Activated CD4-positive, alpha-beta memory T cell treated with anti-CD3 and anti-CD28 coated beads, Interleukin-2, amount 10 ng/mL, durations not matched to agents 7 days and 5 days (primary cell): Measurements from ENCODE around the gene PROCR. TPM values are rescaled to one million over a fixed set of nuclear protein-coding genes. Genes with fewer than 3 reads are reported as not detected.
"Not testable (repeated sequence)": the region's sequence is repeated elsewhere in the genome, so short reads cannot be mapped to it uniquely, and the experiment has no call there.

ENCODE experiments used
- CTCF ChIA-PET: fragments of 350-600 bp; sonication (Branson Sonifier 250); formaldehyde crosslinking; loops from one replicate; lab custom pipeline; 2021; ENCODE audit warnings: antibody characterized with exemption, inconsistent platforms; lab: Charles Lee
- POLR2A ChIA-PET: fragments of 350-600 bp; sonication (Branson Sonifier 250); formaldehyde crosslinking; loops from one replicate; lab custom pipeline; 2021; ENCODE audit warnings: antibody characterized with exemption; lab: Charles Lee
- DNase-seq: peaks from one replicate; pipeline ENCODE4 v3.0.0-alpha.2; 2020
- H3K27ac Mint-ChIP-seq: one replicate; pipeline ENCODE4 v1.8.0; 2021; ENCODE audit warnings: mild to moderate bottlenecking, mixed read lengths
- H3K27me3 Mint-ChIP-seq: one replicate; pipeline ENCODE4 v1.8.0; 2021; ENCODE audit warnings: mixed read lengths
- H3K36me3 Mint-ChIP-seq: one replicate; pipeline ENCODE4 v1.8.0; 2021; ENCODE audit warnings: low read depth, mixed read lengths
- H3K4me1 Mint-ChIP-seq: one replicate; pipeline ENCODE4 v1.8.0; 2021; ENCODE audit warnings: mixed read lengths
- H3K4me3 Mint-ChIP-seq: one replicate; pipeline ENCODE4 v1.8.0; 2021; ENCODE audit warnings: mild to moderate bottlenecking, mixed read lengths
- H3K9me3 Mint-ChIP-seq: one replicate; pipeline ENCODE4 v1.8.0; 2021; ENCODE audit warnings: mixed read lengths
- total RNA-seq, 2 experiments: library from RNA; stranded (reverse); gene quantifications; one replicate each; pipeline ENCODE4 v1.2.3, GENCODE V29; 2021

Gene PROCR
- total RNA-seq, 2 experiments from 2014 or later: 0.88 to 0.95 TPM

DNA sequence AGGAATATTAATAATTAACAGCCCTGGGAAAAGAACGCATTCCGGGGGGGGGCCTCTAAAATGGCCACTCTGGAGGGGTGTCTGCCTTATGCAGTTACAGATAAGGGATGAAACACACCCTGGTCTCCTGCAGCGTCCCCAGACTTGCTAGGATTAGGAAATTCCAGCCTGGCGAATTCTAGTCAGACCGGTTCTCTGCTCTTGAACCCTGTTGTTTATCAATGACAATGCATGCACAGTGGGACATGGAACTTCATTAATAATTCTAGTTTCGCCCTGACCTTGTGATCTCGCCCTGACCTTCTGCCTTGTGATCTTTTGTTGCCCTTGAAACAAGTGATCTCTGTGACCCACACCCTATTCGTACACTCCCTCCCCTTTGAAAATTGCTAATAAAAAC lies 17.4 kb downstream of the PROCR start:
- DNase-seq, H3K27ac Mint-ChIP-seq, POLR2A ChIA-PET, H3K36me3 Mint-ChIP-seq, H3K4me1 Mint-ChIP-seq, H3K4me3 Mint-ChIP-seq, CTCF ChIA-PET, H3K9me3 Mint-ChIP-seq, H3K27me3 Mint-ChIP-seq: not testable (repeated sequence)

DNA sequence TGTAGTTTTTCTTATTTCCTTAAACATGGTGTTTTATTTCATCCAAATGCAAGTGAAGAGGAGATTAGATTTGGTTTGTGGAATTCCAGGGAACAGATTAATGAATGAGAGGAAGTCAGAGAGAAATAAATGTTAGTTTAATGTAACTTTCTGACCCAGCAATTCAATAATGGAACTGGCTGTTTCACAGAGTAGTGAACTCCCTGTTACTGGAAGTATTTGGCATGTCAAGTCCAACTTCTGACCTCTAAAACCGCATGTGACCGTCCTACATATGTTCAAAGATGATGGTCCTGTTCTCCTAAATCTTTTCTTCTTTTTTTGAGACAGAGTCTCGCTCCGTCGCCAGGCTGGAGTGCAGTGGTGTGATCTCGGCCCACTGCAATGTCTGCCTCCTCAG lies 18.7 kb downstream of the PROCR start:
- ChIA-PET CTCF (no interaction called here), POLR2A (no interaction called here)
- Mint-ChIP-seq H3K4me1 (no peaks in the 10 kb centered on the region), H3K4me3 (no peak overlapping the region), H3K27ac (no peak overlapping the region), H3K27me3 (no peaks in the 10 kb centered on the region), H3K36me3 (peaks cover 2% of the 10 kb centered on the region), H3K9me3 (peaks cover 6% of the 10 kb centered on the region)
- DNase-seq: no peak

DNA sequence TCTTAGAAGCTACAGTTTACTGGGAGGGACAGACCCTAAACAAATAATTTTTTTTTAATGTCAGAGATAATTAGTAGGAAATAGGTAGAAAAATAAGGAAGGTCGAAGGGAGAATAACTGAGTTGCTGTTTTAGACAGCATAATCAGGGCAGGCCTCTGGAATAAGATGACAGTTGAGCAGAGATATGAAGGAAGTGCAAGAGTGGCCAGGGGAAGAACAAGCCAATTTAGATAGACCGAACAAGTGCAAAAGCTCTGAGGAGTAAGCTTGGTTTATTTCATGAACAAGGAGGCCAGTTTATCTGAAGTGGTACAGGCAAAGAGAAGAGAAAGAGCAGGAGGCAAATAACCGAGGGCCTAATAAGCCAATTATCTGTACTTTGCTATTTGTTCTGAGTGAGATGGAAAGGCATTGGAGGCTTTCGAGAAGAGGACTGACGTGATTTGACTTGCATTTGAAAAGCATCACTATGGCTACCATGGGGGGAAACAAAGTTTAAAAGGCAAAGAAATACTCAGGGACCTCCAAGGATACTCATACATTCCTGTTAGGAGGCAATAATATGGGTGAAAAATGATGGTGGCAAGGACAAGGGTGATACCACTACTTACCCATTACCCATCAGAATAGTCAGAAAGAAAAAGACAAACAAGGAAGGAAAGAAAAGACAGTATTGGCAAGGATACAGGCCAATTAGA lies 19.7 kb downstream of the PROCR start:
- Mint-ChIP-seq H3K4me1 (no peaks in the 10 kb centered on the region), H3K9me3 (peaks cover 11% of the 10 kb centered on the region), H3K4me3 (no peak overlapping the region), H3K27ac (no peak overlapping the region), H3K36me3 (peaks cover 6% of the 10 kb centered on the region), H3K27me3 (no peaks in the 10 kb centered on the region)
- CTCF ChIA-PET: interaction anchor here (1.3 kb wide), 1 partner anchor 46 kb away, joined by 4 read pairs; no protein-coding TSS in a partner anchor
- POLR2A ChIA-PET: no interaction called here
- DNase-seq: no peak

DNA sequence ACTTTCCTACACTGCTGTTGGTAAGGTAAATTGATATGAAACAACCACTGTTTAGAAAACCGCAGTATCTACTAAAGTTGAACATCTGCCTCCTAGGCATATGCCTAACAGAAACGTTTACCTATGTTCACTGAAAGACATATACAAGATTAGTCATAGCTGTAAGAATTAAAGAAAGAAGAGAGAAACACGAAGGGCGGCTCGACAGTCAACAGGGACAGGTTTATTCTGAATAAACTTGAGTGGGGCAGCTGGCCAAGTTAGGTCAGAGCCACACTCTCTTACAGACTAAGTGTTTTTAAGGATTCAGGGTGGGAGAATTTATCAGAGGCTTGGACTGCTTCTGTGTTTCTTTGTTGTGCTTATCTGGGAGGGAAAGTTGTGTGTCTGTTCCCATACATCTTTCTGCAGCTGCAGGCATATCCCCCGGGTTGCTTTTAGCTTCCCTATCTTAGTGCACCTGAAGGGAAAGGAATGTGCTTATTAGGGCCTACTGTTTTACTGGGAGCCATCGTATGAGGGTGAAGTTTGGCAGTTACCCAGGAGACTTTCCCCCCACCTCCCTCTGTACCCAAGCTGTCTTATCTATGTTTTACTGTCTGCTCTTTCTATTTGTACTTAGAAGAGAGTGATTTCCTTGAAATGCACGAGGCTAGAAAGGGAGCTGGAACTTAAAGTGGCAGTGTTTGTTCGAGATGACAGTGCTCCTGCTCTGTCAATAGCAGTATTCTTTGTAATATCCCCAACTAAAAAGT lies 20.4 kb downstream of the PROCR start:
- ChIA-PET POLR2A (no interaction called here), CTCF (interaction anchor here (0.6 to 1.3 kb wide), 2 partner anchors 47 to 96 kb away, joined by 4 read pairs; no protein-coding TSS in a partner anchor)
- Mint-ChIP-seq H3K9me3 (peaks cover 12% of the 10 kb centered on the region), H3K4me1 (no peaks in the 10 kb centered on the region), H3K4me3 (no peak overlapping the region), H3K27me3 (no peaks in the 10 kb centered on the region), H3K36me3 (peaks cover 12% of the 10 kb centered on the region), H3K27ac (no peak overlapping the region)
- no peak for DNase-seq

DNA sequence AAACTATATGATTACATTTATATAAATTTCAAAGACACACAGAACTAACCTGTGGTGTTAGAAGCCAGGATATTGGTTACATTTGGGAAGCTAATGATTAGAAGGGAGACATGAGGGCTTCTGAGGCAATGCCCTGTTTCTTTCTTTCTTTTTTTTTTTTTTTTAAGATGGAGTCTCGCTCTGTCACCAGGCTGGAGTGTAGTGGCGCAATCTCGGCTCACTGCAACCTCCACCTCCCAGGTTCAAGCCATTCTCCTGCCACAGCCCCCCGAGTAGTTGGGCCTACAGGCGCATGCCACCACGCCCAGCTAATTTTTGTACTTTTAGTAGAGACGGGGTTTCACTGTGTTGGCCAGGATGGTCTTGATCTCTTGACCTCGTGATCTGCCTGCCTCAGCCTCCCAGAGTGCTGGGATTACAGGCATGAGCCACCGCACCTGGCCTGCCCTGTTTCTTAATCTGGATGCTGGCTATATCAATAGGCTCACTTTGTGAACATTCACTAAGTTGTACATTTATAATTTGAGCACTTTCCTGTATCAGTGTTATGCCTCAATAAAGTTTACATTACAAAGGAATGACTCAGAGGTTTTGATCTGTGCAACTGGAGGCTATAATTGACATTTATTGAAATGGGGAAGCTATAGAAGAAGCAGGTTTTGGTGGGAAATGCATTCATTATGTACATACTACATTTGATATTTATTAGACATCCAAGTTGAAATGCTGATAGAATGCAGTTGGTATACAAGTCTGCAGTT lies 21.3 kb downstream of the PROCR start:
- peaks cover 13% of the 10 kb centered on the region for H3K36me3 Mint-ChIP-seq
- not testable (repeated sequence) for H3K4me1 Mint-ChIP-seq, H3K27ac Mint-ChIP-seq, H3K4me3 Mint-ChIP-seq, DNase-seq, H3K27me3 Mint-ChIP-seq
- CTCF ChIA-PET: interaction anchor here (0.6 to 1.3 kb wide), 2 partner anchors 48 to 97 kb away, joined by 4 read pairs; no protein-coding TSS in a partner anchor
- POLR2A ChIA-PET: interaction anchor here (1.3 kb wide), 1 partner anchor 46 kb away, joined by 4 read pairs; the partner anchor contains the start of gene EDEM2
- H3K9me3 Mint-ChIP-seq: peaks cover 13% of the 10 kb centered on the region

DNA sequence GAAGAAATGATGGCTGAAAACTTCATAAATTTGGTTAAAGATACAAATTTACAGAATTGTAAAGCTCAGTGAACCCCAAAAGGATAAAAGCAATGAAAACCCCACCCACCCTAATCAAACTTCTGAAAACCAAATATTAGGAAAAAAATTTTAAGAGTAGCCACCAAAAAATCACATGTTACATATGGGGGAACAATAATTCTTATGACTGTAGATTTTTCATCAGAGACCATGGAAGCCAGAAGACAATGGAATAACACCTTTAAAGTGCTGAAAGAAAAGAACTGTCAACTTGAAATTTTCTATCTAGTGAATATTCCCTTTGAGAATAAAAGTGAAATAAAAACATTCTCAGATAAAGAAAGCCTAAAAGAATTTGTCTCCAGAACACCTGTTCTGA lies 24.4 kb downstream of the PROCR start:
- peaks cover 22% of the 10 kb centered on the region for H3K9me3 Mint-ChIP-seq
- POLR2A ChIA-PET: no interaction called here
- no peak overlapping the region for H3K4me3 Mint-ChIP-seq
- no peak for DNase-seq
- H3K27ac Mint-ChIP-seq: no peak overlapping the region
- H3K27me3 Mint-ChIP-seq: no peaks in the 10 kb centered on the region
- H3K36me3 Mint-ChIP-seq: peaks cover 15% of the 10 kb centered on the region
- no peaks in the 10 kb centered on the region for H3K4me1 Mint-ChIP-seq
- CTCF ChIA-PET: no interaction called here

DNA sequence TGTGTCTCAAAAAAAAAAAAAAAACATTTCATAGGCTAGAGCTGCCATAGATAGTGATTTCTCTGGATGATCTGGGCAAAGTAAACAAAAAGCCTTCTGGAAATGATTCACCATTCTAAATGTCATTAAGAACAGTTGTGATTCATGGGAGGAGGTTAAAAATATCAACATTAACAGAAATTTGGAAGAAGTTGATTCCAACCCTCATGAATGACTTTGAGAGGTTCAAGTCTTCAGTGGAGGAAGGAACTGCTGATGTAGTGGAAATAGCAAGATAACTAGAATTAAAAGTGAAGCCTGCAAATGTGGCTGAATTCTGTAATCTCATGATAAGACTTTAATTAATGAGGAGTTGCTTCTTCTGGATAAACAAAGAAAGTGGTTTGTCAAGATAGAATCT lies 27.9 kb downstream of the PROCR start:
- H3K9me3 Mint-ChIP-seq: peaks cover 20% of the 10 kb centered on the region
- H3K27me3 Mint-ChIP-seq: no peaks in the 10 kb centered on the region
- H3K27ac Mint-ChIP-seq: no peak overlapping the region
- POLR2A ChIA-PET: no interaction called here
- no peak overlapping the region for H3K4me3 Mint-ChIP-seq
- DNase-seq: no peak
- peaks cover 15% of the 10 kb centered on the region for H3K36me3 Mint-ChIP-seq
- CTCF ChIA-PET: no interaction called here
- no peaks in the 10 kb centered on the region for H3K4me1 Mint-ChIP-seq

DNA sequence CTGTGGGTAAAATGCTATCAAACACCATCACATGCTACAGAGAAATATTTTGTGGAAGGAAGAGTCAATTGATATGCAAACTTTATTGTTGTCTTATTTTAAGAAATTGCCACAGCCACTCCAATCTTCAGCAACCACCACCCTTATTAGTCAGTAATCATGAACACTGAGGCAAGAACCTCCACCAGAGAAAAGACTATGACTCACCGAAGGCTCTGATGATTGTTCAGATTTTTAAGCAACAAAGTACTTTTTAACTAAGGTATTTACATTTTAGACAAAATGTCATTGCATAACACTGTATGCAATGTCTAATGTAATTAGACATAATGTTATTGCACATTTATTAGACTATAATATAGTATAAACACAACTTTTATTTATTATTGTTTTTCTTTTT lies 28.4 kb downstream of the PROCR start:
- CTCF ChIA-PET: no interaction called here

DNA sequence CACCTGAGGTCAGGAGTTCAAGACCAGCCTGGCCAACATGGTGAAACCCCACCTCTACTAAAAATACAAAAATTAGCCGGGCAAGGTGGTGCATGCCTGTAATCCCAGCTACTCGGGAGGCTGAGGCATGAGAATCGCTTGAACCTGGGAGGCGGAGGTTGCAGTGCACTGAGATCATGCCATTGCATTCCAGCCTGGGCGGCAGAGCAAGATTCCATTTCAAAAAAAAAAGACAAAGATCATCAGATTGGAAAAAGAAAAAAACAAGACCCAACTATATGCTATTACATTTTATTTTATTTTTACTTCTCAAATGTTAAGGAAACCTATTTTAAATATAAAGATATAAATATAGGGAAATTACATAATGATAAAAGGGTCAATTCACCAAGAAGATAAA lies 29.6 kb downstream of the PROCR start:
- H3K27ac Mint-ChIP-seq, DNase-seq, H3K4me3 Mint-ChIP-seq, POLR2A ChIA-PET, CTCF ChIA-PET, H3K4me1 Mint-ChIP-seq, H3K27me3 Mint-ChIP-seq: not testable (repeated sequence)
- Mint-ChIP-seq H3K36me3 (peaks cover 10% of the 10 kb centered on the region), H3K9me3 (peaks cover 12% of the 10 kb centered on the region)

More for the DNA sequence above, 28.4 kb downstream of the PROCR start:
- H3K9me3 Mint-ChIP-seq: peaks cover 15% of the 10 kb centered on the region
- H3K27ac Mint-ChIP-seq: no peak overlapping the region
- H3K36me3 Mint-ChIP-seq: peaks cover 13% of the 10 kb centered on the region
- H3K4me1 Mint-ChIP-seq: no peaks in the 10 kb centered on the region
- no peak for DNase-seq
- no peaks in the 10 kb centered on the region for H3K27me3 Mint-ChIP-seq
- H3K4me3 Mint-ChIP-seq: no peak overlapping the region
- POLR2A ChIA-PET: no interaction called here

DNA sequence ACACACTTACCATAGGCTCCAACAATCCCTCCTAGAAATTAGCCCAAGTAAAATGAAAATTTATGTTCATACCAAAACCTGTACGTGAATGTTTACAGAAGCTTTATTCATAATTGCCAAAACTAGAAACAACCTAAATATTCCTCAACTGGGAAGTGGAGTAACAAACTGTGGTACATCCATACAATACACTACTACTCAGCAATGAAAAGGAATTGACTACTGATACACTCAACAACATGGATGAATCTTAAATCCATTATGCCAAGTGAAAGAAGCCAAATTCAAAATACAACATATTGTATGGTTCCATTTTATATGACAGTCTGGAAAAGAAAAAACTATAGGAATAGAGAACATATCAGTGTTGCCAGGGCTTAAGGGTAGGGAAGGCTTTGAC lies 34.9 kb downstream of the PROCR start:
- CTCF ChIA-PET: interaction anchor here (4.8 to 7.9 kb wide), 2 partner anchors 61 to 111 kb away, joined by 50 to 83 read pairs; partner anchors contain the start of gene EDEM2
- Mint-ChIP-seq H3K4me1 (no peaks in the 10 kb centered on the region), H3K36me3 (no peaks in the 10 kb centered on the region), H3K27me3 (no peaks in the 10 kb centered on the region), H3K4me3 (no peak overlapping the region), H3K9me3 (no peaks in the 10 kb centered on the region), H3K27ac (no peak overlapping the region)
- DNase-seq: no peak
- POLR2A ChIA-PET: interaction anchor here (1.4 kb wide), 1 partner anchor 60 kb away, joined by 3 read pairs; the partner anchor contains the start of gene EDEM2

DNA sequence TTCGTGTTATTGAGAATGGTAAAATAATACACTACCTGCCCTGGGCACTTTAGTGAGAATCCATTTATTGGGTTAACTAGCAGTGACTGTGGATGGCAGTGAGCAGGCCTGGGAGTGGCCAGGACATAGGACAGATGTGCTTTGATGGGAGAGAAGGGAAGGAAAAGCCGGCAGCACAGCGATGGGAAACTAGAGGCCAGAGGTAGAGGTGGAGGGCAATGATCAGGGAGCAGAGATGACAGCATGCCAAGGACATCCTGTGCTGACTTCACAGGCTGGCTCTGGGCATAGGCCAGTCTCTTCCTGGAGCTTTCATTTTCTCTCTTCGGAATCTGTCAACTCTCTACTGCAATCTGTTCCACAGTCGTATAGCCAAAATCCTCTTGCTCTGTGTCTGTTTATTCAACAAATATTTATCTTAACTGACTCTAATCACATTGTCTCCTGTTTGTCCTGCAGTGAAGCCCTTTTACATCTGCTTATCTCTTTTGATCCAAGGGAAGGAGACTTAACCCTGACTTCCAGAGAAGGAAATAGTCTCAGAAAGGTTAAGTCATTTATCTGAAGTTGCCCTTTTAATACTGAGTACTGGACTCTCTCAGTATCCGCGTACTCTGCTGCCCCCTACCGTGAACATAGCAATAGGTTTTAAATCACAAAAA lies 36.2 kb downstream of the PROCR start:
- H3K27me3 Mint-ChIP-seq: no peaks in the 10 kb centered on the region
- no peaks in the 10 kb centered on the region for H3K9me3 Mint-ChIP-seq
- no peak overlapping the region for H3K27ac Mint-ChIP-seq
- no peaks in the 10 kb centered on the region for H3K4me1 Mint-ChIP-seq
- ChIA-PET POLR2A (interaction anchor here (0.8 kb wide), 2 partner anchors 63 to 70 kb away, joined by 3 read pairs; partner anchors contain the start of gene MMP24OS), CTCF (interaction anchor here (0.6 to 7.9 kb wide), 7 partner anchors 9 to 373 kb away, joined by 3 to 83 read pairs (median 6); partner anchors contain the start of gene EDEM2)
- peak; percentile 82 for DNase-seq
- H3K4me3 Mint-ChIP-seq: no peak overlapping the region
- no peaks in the 10 kb centered on the region for H3K36me3 Mint-ChIP-seq
